Endometrial microvascular endothelial cells (primary cell): ENCODE data around the gene NEB. TPM values are rescaled to one million over a fixed set of nuclear protein-coding genes. Genes with fewer than 3 reads are reported as not detected.
"Not testable (repeated sequence)": the region's sequence is repeated elsewhere in the genome, so short reads cannot be mapped to it uniquely, and the experiment has no call there.

ENCODE experiments used
- in situ Hi-C: cut with HindIII; loops from 2 replicates; pipeline ENCODE4 v1.10.0; 2017; ENCODE audit warnings: low sequenced_read_pairs, low pct_unique_long_range_greater_than_20kb; ENCODE audit errors: inconsistent ontology term
- total RNA-seq: library from RNA; depleted of rRNA; stranded (reverse); fragments of >200 nt; gene quantifications from one replicate; pipeline ENCODE4 v1.2.3, GENCODE V29; 2015; ENCODE audit errors: inconsistent ontology term

Gene NEB
- total RNA-seq, 1 donor from 2014 or later, result under 0.01 TPM

DNA sequence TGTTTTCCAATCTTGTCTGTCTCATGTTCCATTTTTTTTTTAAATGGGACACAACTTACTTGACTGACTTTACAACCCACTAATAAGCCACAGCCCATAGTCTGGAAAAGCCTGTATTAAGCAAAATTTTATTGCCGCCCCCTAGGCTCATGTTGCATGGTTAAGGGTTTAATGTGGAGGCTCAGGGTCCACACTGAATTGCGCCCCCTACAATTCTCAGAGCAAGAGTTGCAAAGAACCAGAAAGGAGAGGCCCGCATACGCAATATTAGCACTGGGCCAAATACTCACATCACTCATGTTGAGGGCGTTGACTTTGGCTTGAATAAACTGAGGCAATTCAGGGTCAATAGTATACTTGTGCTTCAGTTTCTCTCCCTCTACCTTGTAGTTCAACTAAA, 65.5 kb downstream of the NEB start:
- in situ Hi-C loops, result no loop called here

GRCh38 chr2:151665959-151666358, 68.3 kb downstream of the NEB start:
- in situ Hi-C loops, result no loop called here

DNA sequence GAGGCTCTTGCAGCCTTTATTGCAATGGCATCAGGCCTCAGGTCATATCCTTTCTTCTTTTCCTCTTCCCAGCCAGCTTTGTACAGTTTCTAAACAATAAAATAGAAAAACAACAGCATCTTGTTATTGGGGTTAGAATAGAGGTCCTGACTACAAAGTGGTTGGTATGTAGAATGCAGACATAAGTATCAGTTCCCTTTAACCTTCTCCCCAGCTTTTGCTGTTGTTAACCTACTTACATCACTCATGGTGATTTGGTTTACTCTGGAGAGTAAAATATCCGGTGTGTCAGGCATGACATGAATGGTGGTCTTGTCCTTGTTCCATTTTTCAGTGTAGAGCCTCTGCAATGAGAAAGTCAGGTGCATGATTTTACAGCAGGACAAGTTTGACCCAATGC, 69.8 kb downstream of the NEB start:
- in situ Hi-C loops, result no loop called here

- in situ Hi-C loops, result no loop called here
Measured at GRCh38 chr2:151661625-151662024, 72.7 kb downstream of the NEB start.

GRCh38 chr2:151658081-151658480, 76.2 kb downstream of the NEB start:
- in situ Hi-C loops, result no loop called here

DNA sequence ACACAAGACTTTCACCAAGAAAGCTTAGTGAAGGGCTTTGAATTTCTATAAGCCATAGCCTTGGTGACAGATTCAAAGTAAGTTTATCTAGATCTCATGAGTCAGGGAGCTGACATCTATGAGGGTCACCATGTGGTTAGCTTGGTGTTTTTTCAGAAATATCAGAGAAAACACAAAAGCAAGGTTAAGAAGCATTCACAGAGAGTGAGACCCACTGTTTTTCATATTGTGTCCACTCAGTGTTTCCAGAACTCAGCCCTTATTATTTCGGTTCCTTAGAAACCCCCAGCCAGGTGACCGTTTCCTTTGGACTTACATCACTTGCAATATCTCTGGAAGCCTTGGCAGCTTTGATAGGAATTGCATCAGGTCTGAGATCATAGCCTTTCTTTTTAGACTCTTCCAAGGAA, 76.6 kb downstream of the NEB start:
- in situ Hi-C loops, result no loop called here

GRCh38 chr2:151655663-151656398, 78.4 kb downstream of the NEB start:
- in situ Hi-C loops, result no loop called here

DNA sequence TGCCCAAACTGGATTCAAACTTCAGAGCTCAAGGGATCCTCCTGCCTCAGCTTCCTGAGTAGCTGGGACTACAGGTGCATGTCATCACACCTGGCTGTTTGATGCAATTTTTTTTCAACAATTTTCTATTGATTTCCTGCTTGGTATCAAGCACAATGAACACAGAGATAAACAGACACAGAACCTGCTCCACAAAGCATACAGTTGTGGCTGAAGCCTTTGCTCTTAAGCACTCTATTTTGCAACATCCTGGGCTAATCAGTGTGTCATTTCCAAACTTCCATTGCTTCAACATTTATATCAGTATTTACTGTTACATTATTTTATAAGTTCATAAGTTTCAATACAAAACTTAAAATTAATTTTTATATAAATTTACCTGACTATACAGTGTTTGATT, 79.4 kb downstream of the NEB start:
- in situ Hi-C loops, result no loop called here

DNA sequence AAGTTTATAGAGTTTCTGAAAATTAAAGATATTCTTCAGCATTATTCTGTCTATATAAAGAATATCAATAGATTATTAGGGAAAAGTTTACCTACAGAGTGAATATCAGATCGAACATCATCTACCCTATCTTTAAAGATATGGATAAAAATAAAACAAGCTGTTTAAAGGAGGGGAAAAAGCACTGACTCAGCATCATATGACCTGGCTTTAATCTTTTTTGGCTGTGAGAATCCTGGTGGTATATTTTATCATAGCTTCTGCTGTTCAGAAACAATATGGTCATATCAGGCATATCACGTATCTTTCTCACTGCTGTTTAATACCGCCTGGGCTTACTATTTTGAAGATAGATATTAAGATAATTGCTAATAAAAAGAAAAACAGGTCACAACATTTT, 80.2 kb downstream of the NEB start:
- in situ Hi-C loops, result no loop called here

GRCh38 chr2:151651274-151651673, 83.0 kb downstream of the NEB start:
- in situ Hi-C loops, result no loop called here

DNA sequence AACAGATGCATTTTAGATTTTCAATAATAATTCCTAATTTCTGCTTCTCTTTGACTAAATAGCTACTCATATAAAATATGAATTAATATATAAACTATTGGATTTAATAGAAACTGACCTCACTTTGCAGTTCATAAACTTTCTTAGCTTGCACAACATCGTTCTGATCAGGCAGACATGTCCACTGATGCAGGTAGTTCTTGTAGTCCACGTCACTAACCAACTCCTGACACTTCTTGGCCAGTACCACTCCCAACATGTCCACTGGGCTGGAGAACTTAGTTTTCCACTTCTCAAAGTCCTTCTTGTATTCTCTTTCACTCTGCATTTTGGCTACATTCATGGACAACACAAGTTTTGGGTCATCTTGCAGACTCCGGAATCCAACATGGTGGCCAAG, 83.8 kb downstream of the NEB start:
- in situ Hi-C loops, result no loop called here

- in situ Hi-C loops, result no loop called here
Measured at GRCh38 chr2:151649966-151650365, 84.3 kb downstream of the NEB start.

DNA sequence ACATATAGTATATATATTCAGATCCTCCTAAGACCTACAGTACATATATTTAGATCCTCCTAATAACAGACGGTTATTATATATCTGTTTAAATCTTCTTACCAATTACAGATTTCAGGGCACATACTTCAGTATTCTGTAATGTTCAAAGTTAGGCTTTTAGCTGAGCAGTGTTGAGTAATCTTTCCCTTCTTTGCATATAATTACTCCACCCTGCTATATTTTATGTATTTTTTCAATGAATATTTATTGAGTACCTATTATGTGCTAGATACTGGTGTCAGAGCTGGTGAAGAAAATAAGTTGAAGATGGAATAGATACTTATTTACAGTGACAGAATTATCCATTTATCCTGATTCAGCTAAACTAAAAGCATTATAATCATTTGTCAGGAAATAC, 84.9 kb downstream of the NEB start:
- in situ Hi-C loops, result no loop called here

DNA sequence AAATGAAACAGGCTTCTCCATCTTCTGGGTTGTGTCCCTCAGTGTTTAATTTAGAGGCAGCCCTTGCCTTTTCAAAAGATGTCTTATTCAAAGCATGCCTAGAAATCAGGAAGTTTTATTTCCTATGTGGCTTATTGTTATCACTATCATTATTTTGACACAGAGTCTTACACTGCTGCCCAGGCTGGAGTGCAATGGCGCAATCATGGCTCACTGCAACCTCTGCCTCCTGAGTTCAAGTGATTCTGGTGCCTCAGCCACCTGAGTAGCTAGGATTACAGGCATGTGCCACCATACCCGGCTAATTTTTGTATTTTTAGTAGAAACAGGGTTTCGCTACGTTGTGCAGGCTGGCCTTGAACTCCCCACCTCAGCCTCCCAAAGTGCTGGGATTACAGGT, 87.8 kb downstream of the NEB start:
- in situ Hi-C loops, result not testable (repeated sequence)

DNA sequence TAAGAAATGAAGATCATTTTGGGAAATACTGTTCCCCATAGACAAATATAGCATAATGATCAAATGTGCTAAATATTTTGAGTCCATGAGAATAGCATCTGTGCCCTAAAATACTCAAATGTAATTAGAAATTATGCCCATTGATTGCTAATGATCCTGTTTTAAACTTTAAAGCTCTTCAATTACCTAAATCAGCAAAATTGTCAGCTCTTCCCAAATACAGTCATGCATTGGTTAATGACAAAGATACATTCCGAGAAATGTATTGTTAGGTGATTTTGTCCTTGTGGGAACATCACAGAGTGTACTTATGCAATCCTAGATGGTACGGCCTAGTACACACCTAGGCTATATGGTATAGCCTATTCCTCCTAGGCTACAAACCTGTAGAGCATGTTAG, 89.7 kb downstream of the NEB start:
- in situ Hi-C loops, result no loop called here

GRCh38 chr2:151641895-151642294, 92.4 kb downstream of the NEB start:
- in situ Hi-C loops, result not testable (repeated sequence)

DNA sequence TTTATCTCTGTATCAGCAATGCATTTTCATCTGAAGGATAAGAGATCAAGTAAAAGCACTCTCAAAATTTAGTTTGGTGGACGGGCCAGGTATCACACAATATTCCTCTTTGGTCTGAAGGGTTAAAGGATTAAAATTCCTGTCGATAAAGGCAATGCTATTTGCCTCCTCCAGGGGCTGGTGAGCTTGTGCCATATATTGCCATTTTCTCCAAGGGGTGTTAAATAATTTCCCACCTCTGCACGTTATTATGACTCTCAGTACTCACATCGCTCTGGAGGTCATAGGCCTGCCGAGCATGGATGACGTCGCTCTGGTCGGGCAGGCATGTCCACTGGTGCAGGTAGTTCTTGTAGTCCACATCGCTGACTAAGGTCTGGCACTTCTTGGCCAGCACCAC, 94.2 kb downstream of the NEB start:
- in situ Hi-C loops, result no loop called here

- in situ Hi-C loops, result no loop called here
Measured at GRCh38 chr2:151638990-151639389, 95.3 kb downstream of the NEB start.

DNA sequence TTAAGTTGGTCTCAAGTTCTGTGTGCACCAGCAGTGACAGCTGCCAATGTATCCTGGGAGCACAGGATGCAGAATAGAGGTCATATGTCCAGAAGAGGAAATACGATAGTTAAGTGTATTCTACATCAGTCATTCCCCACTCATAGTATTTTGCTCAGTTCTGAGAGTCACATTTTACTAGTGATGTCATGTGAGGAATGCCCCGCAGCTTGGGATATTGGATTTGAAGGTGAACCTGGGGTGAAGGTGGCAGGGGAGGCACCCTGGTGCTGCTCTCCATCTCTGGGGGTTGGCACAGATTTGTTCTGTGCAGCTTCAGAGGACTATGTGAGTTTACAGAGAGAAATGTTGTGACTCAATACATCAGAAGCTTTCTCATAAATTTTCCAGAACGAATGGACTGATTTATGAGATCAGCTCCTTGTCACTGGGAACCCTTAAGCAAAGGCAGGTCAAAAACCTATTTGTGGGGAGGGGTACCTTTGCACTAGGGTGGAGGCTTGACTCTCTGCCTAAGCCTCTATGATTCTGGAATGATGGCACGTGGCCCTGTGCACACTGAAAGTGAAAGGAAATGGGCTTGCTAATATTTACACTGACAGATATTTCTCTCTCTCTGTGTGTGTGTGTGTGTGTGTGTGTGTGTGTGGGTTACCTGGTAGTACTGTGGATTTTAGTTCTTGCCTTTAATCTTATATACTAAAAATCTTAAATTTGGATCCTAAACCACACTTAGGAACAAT, 95.9 kb downstream of the NEB start:
- in situ Hi-C loops, result no loop called here

DNA sequence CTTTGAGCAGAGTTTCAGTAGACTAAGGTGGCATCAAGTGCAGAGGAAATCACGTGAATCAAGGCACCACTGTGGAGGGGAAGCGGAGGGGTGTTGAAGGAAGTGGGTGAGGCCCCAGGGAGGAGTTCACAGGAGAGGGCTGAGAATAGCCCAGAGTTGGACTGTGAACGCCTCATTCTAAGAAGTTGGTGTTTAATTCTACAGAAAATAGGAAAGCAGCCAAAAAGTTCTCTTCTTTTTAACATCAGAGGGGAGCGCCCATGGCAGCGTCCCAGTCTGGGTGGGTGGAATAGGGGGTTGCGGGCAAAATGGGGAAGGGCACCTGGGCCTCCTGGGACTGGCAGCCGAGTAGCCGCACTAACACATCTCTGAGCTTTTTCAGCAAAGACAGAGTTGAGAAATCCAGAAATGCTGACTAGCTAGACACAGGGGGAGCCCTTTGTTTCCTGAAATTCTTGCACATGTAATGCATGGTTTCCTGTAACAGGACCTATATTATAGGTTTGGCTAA, 97.0 kb downstream of the NEB start:
- in situ Hi-C loops, result no loop called here
